Globus pallidus (tissue), 1 donor: ENCODE measurements around the gene DENND2C.
"Not testable (repeated sequence)": the region's sequence is repeated elsewhere in the genome, so short reads cannot be mapped to it uniquely, and the experiment has no call there.

ENCODE experiments used
- DNase-seq: peaks from one replicate; pipeline ENCODE4 v3.0.0-alpha.2; 2015; ENCODE audit warnings: low spot score

DENND2C gene

DNA sequence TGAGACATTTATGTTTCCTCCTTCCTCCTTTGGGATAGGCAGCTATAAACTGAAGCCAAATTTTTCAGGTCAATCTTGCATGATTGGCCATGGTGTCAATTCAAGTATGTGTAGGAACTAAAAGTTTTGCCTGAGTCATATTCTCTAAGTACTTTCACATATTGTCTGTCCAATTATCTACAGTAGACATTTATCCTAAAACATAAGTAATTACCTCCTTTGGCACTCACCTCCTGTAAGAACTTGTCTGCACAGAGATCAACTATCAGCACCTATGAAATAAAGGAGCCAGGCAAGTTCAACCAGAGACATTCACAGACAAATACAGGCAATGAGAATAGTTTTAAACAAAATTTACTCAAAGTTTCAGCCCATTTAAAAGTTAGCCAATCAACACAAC lies 74.2 kb downstream of the DENND2C start:
- DNase-seq = no peak

DNA sequence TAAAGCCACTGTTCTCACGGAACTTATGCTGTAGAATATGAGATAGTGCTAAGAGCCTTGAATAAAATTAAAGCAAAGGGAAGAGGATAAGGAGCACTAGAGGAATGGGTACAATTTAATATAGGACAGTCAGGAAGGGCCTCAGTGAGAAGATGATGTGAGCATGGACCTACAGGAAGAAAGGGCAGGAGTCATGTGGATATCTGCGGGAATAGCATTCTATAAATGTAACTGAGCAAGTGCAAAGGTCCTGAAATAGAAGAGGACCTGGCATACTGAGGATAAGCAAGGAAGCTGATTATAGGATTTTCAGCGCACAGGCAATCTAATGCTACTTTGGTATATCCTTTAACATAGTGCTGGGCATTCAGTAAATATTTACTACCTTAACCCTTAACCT lies 75.8 kb downstream of the DENND2C start:
- DNase-seq = no peak

DNA sequence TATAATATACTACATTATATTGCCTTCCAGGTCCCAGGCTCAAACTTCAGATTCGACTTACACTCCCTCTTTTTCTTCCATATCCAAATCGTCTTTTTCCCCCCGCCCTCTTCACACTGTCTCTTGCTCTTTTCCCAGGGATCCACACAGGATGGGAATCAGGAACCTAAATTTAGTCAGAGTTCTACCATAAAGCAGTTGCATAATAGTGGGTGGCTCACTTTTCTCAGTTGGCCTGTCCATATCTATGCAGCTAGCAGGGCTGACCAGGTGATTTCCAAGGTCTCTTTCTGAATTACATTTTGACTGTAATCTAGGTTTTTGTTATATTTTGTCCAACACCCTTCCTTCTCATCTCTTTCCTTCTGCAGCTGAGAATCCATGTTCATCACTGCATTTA lies 80.7 kb downstream of the DENND2C start:
- no peak for DNase-seq

DNA sequence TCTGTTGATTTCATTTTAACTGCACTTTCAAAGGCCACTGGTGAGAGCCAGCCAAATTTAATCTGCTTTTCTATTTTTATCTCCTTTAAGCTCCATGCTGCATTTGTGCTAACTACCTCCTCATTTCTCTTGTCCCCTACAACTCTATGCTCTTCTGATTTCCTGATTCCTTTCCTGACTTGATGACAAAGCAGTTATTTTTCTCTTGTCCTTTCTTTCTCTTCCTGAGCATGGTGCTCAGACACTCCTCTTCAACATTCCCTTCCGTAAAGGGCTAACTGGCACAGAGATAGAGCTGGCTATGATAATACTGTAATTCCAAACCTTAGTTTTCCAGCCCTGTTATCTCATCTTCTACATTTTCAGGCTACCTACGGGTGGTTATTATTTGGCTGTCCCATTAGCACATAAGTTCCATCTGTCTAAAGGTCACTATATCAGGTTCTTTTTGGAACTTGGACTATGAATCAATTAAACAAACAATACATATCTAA lies 81.6 kb downstream of the DENND2C start:
- DNase-seq = no peak

DNA sequence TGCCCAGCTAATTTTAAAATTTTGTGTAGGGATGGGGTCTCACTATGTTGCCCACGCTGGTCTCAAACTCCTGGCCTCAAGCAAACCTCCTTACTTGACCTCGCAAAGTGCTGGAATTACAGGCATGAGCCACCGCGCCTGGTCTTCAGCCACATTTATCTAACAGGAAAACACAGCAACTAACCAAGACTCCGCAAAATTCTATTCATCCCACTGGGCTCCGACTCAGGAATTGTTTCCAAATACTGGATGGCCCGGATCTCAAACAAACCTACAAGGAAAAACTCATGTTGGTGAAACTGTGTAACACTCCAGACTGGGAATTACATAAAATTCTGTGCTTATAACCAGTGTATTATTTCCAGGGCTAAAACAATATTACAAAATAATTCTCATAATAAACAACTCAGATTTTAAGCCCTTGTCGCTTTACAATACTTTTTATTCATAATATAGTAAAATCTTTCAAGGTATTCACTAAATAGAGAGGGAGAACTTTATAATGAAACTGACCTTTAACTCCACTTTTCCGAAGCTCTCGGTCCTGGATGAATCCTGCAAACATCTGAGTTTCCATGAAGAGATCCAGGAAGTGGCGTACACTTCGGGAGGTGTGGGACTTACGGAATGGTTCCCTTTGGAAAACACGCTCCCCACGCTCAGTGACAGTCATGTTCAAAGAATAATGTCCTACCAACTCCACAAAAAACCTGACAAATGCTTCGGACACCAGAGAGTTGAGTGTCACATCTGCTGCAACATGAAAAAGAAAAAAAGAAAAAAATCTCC lies 82.5 kb downstream of the DENND2C start:
- DNase-seq = no peak

DNA sequence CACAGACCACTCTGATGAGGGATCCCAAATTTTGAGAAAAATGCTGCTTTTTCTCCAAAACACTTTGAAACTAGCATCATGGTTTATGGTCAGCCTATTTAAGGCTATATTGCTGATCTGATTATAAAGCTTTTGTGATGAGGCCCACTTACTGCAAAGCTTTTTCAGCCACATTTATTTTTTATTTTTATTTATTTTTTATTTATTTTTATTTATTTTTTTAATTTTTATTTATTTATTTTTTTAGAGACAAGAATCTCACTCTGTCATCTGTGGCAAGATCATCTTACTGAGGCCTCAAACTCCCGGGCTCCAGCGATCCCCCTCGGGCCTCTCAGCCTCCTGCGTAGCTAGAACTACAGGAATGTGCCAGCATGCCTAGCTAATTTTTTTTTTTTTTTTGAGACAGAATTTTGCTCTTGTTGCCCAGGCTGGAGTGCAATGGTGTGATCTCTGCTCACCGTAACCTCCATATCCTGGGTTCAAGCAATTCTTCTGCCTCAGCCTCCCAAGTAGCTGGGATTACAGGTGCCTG lies 83.3 kb downstream of the DENND2C start:
- DNase-seq = no peak

DNA sequence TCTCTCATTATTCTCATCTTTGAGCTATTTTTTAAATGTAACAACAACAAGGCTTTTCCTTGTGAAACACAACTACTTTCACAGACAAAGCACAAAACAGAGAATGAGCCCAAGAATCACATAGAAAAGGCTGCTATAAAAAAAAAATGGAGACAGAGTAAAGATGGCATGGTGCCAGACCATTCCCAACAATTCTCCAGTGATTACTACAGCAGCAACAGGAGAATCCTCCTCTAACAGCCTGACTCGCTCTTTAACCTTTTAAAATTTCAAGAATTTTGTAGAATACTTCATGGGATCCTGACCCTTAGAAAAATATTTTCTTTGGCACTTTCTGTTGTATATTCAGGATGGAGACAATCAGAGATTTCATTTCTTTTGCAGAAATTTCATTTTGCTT lies 84.6 kb downstream of the DENND2C start:
- DNase-seq = no peak

DNA sequence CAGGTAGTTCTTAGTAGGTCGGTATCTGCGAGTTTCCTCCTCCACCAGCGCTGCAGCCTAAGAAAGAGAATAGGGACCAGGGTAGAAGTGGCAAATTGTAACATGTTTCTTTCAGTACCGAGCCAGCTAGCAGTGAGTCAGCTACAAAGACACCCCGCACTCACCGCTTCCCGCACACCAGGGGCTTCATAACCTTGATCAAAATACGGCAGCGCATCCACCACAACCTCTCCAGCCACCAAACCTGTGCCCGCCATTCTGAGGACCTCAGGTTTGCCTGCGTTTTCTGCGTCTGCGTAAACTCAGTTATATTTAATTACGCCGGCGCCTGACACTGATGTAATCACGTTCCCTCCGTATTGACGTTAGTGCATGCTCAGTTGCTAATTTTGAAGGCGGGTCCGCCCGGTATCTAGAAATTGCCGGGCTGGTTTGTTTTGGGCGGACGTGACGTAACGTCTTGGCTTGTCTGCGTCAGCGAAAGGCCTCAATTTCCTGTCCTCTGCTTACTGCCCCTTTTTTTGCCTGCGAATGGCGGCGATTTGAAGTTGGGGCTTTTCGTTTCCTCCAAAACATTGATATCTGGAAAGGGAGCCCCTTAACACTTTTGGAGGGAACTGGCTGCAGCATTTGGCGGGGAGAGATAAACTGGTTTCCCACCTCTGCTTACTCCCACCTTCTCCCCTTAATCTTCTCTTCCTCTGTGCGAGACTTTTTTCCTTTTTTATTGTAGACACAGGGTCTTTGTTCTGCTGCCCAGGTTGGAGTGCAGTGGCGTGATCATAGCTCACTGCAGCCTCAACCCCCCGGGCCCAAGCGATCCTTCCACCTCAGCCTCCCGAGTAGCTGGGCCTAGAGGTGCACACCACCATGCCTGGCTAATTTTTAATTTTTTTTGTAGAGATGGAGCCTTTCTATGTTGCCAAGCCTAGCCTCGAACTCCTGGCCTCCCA lies 88.2 kb downstream of the DENND2C start, which contains the start of gene BCAS2:
Gene BCAS2, minus strand, starts transcription at position 281 of the 953 bp plus-strand sequence. Its CDS starts 24 bp downstream, at position 257.
- DNase-seq = peak; percentile 99

DNA sequence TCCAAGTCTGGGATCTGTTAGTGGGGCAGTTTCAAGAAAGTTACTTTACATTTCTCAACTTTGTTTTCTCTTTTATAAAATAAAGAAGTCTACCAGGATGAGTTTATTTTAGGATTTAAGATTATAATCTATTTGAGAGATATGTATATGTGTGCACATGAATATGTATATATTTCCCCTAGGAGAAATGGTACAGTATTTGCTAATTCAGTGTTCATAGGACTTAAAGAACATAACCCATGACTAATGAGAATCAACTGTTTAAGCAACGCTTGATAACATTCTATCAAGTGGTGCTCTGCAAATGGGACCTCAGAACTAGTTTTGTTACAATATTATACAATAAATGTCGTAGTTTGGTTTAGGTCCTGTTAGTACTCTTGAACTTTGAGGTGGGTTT lies 95.5 kb downstream of the DENND2C start:
- DNase-seq = no peak

DNA sequence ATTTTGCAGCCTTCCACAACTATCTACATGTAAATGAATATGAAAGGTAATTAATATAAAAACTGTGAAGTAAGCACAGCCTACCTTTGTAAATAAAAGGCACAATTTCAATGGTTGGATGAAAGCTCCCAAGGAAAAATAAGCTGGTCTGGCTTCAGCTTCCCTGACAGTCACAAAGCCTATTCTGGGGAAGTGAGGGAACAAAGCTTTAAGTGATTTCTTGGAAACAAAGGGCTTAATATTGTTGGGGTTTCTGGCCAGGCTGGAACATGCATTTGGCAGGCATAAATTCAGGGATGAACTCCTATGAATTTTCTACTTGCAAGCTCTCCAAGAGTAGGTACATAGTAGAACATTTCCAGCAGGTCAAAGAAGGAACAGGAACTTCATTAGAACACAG lies 105.7 kb downstream of the DENND2C start:
- peak; percentile 76 for DNase-seq

DNA sequence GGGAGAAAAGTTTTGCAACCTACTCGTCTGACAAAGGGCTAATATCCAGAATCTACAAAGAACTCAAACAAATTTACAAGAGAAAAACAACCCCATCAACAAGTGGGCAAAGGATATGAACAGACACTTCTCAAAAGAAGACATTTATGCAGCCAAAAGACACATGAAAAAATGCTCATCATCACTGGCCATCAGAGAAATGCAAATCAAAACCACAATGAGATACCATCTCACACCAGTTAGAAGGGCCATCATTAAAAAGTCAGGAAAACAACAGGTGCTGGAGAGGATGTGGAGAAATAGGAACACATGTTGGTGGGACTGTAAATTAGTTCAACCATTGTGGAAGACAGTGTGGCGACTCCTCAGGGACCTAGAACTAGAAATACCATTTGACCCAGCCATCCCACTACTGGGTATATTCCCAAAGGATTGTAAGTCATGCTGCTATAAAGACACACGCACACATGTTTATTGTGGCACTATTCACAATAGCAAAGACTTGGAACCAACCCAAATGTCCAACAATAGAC lies 106.8 kb downstream of the DENND2C start:
- DNase-seq = not testable (repeated sequence)

DNA sequence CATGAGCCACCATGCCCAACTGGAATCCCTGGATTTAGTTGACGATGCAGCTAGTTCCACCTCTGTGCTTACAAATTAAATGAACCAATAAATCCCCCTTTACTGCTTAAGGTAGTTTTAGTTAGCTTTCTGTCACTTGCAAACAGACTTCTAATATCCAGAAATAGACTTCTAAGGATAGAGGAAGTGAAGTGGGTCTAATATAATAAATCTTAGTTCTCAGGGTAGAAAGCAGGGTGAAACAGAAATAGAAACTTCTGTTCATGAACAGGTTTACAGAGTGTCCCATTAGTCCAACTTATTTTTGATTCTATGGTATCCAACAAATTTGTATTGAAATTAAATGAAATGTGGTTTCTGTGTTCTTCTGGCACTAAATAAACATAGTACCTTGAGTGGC lies 108.5 kb downstream of the DENND2C start:
- no peak for DNase-seq

DNA sequence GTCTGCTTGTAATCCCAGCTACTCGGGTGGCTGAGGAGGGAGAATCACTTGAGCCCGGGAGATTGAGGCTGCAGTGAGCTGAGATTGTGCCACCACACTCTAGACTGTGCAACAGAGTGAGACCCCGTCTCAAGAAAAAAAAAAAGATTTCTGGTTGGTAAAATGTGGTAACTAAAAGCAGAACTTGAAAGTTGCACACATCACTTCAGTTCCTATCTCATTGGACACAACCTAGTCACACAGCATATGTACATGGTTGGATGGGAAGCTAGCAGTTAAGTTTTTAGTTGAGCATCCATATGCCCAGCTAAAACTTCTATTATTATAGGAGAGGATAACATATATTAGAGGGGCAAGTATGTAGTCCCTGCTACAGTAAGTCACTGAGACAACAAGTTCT lies 110.5 kb downstream of the DENND2C start:
- no peak for DNase-seq

DNA sequence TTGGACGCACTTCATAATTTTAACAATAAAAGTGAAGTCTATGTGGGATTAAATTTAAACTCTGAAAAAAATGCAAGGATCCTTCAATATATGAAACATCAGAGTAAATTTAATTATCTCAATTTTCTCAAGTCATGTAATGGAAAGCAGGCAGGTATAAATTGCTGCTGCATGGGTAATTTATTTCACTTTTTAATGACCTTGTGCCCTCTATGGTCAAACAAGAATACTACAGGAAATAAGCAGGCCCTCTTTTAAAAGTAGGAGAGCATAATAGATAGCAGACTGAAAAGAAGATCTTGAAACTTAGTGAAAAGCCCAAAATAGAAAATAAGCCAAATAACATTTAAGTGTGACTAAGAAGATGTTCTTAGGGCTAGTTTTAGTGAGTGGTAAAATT lies 111.3 kb downstream of the DENND2C start:
- no peak for DNase-seq

DNA sequence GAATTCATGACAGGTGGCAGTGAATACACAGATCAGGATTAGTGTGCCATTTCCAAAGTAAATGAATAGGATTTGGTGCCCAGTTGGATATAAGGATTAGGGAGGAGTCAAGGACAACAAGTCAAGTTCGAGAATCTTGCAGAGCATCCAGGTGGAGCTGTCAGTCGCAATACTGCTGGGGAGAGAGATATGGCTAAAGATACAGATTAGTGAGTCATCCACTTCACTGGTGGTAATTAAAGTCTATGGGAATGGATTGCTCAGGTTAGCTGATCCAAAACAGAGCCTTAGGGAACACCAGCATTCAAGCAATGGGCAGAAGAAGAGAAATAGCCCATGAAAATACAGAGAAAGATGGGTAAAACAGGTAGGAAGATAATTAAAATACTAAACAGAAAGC lies 115.3 kb downstream of the DENND2C start:
- no peak for DNase-seq

DNA sequence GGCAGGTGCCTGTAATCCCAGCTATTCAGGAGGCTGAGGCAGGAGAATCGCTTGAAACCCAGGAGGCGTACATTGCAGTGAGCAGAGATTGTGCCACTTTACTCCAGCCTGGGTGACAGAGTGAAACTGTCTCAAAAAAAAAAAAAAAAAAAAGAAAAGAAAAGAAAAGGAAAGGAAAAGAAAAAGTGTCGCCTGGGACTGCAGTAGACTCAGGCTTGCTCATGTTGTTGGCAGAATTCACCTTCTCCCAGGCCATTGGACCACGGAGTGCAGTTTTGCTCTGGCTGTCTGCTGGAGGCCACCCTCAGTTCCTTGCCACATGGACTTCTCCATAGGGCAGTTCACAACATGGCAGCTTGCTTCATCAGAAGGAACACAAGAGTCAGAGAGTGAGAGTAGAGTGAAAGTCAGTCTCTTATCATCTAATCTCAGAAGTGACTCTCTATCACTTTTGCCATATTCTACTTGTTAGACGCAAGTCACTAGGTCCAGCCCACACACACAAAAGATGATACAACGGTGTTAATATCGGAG lies 117.7 kb downstream of the DENND2C start:
- DNase-seq = no peak

DNA sequence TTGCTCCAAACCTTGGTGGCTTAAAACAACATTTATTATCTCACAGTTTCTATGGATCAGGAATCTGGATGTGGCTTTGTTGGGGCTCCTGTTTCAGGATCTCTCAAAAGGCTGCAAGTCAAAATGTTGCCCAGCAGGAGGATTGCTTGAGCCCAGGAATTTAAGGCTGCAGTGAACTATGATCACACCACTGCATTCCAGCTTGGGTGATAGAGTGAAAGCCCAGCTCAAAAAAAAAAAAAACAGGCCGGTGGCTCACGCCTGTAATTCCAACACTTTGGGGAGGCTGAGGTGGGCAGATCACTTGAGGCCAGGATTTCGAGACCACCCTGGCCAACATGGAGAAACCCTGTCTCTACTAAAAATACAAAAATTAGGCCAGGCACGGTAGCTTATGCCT lies 118.4 kb downstream of the DENND2C start:
- DNase-seq = no peak

DNA sequence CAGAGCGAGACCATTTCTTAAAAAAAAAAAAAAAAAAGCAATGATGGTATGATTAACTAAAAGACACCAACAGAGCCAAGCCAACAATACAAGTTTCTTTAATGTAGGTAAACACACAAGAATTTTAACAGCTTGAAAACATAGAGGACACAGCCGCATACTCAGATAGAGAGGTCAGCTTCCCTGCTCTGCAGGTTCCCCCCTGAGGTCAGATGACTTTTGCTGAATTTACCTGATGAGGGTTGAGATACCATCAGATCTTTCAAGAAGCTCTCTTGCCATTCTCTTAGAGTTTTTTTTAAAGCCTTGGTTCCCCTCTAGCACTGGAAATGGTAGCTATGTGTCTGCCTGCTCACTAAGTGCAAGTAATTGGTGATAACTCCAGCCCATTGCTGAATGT lies 119.5 kb downstream of the DENND2C start:
- no peak for DNase-seq

DNA sequence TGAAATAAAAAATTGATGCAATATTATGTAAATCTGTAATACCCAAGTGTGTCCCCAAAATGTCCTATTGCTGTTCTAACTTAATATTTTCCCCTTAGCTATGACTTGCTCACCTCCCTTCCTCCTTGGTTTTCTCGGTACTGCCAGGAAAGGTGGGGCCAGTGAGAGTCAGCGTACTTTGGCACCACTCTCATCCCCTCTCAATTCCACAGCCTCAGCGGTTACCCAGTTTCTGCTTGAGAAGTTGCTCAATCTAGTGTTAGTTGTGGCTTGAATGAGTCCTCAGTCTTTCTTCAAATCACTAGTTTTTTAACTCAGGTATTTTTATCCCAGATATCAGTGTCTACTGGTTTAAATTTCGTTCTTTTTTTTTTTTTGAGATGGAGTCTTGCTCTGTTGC lies 120.7 kb downstream of the DENND2C start:
- DNase-seq = no peak

DNA sequence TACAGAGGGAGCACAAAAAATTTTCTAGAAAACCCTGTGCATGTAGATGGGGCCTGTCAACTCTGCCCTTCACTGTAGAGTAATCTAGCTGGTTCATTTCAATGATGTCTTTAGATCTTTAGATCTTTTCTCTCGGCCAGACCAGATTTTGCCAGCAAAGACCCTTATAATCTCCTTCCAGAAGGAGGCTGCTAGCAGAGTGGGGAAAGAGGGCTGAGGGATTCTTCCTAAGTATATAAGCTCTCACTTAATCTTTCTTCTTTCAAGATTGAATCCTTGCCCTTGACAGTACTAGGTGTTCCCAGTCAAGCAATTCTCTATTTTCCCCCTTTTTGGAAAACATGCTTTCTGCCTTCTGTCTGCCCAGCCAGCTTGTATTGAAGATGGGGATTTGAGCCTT lies 122.8 kb downstream of the DENND2C start:
- DNase-seq = no peak

DNA sequence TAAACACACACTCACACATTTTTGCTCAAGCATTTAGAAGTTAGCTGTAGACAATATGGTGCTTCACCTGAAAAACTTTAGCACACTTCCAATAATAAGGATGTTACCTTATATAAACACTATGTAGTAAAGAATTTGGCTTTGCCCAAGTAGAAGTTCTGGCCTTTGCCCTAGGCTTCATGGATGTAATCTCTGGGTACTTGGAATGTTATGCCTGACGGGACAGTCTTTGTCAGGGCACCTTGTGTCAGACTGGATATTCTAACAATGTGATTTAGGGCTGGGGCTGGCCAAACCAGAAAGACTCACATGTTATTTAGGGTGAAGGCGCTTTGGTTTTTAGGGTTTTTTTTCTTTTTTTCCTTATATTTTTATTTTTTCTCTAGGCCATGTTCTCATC lies 124.1 kb downstream of the DENND2C start:
- no peak for DNase-seq

DNA sequence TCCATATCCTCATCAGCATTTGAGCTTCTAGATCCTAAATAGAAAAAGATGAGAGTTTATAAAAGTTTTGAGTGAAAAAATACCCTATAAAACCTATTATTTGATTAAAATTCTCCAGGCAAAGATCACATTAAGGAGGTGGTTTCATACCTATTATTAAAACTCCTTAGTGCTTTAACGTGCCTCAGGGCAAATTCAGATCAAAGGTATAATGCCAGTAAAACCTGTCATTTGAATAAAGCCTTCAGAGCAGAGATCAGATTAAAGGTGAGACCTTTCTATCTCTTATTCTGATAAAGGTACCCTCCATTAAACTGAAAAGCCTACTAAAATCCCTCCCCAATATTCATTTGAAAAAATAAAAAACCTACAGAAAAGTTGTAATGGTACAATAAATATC lies 124.5 kb downstream of the DENND2C start:
- no peak for DNase-seq
